HG02885 (cell line): ENCODE results near the gene VAV3.

Experiments
- ATAC-seq: cut with Tn5 transposase; IDR thresholded peaks from one replicate; pipeline ENCODE4 v1.9.1; 2021; ENCODE audit warnings: mild to moderate bottlenecking; ENCODE audit not compliant: unreplicated experiment, poor library complexity

Gene VAV3

DNA sequence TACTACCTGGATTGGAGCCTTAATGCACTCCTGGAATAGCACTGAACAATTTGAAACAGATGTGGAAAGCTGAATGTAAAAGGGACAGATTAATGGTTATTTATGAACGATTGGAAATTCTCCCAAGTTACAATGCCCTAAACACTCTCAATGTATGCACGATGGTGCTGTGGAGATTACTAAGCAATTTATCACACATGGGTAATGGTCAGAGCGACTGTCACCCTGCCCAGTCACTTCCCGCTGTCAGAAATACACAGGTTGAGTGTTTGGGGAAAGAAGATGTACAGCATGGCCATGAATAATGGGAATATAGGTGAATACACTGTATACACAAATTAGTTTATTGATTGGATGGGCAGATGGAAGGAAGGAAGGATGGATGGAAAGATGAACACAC, 342.4 kb downstream of the VAV3 start:
- ATAC-seq: no peak

DNA sequence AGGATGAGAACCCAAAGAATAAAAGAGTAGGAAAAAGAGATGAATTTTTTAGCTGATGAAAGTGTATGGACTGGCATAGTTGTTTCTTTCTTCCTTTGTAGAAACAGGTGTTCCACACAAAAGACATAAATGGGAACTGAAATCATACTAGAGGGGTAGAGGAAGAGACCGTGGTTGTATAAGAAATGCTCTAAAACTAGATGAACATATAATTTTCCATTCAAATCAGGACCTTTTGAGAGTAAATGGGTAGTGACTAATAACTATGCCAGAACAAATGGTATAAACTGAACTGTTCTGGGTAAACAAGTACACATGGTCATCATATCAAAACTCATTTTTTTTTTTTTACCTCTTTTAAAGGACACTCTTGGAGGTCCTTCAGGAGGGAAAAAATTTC, 344.2 kb downstream of the VAV3 start:
- ATAC-seq: peak; percentile 54

DNA sequence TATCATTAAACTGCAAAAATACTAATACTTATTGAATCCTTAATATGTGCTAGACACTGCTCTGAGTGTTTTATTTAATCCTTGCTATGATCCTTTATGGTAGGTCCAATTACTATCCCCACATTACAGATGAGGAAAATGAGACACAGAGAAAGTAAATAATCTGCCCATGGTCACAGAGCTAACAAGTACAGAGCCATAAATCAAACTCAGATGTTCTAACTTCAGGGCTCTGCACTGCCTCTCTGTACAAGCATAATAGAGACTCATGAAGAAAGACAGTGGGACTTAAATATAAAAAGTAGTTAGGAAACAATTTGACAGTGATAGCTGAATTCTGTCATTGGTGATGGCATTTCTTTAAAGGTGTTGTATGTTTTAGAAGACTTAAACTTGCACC, 346.4 kb downstream of the VAV3 start:
- no peak for ATAC-seq

DNA sequence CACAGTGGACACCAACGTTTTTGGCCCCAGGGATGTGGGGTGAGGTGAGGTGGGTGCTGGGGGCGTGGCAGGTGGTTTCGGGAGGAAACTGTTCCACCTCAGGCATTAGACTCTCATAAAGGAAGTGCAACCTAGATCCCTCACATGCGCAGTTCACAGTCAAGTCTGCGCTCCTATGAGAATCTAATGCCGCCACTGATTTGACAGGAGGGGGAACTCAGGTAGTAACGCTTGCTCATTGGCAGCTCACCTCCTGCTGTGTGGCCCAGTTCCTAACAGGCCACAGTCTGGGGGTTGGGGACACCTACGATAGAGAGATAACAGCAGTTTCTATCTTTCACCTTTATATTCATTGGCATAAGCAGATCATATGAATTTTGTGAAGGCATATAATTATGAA, 347.1 kb downstream of the VAV3 start:
- ATAC-seq: no peak

DNA sequence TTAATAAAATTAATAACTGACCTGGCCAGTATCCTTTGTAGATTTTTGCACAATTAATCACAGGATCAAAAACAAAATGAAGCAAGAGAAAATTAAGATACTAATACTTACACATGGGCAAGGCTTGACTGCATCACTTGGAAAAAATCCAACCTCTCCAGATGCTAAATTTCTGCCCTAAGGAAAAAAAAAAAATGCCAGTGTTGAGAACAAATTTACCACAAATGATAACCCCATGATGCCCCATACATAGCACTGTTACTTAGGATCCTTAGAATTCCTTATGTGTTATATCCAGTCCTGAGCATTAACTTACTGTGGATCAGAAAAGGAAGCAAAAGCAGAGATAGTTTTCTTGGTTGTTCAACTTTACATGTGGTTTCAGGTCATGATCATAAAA, 347.5 kb downstream of the VAV3 start:
- no peak for ATAC-seq

DNA sequence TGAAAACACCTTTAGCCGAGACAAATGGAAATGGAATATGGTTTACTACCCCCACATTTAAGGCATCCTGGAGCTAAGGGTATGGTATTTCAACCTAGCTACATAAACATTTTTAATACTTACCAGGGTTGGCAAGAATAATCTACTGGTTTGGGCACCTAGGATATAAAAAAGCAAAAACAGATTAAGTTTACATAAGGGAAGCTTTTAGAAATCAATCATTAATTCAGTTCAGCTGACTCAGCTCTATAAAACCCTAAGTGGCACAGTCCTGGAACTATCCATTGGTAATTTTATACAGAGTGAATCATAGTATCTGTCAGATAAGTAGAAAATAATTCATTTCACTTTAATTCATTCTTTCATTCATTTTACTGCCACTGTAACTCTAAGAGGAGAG, 355.2 kb downstream of the VAV3 start:
- no peak for ATAC-seq

DNA sequence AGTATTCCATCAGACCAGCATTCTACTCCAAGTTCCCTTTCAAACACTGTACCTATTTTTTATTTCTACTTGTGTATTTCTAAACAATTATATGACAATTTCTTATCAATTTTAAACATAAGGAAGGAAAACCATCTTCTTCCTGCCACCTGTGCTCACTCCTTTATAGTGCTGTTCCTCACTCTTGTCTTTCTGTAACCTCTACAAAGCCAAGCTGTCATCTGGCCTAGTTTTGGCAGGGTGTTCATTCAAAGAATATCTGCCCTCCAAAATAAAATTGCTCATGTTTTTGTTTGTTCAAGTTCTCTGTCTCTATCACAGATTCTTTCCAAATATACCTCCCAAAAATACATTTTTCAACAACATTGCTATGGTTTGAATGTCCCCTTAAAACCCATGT, 360.2 kb downstream of the VAV3 start:
- no peak for ATAC-seq

DNA sequence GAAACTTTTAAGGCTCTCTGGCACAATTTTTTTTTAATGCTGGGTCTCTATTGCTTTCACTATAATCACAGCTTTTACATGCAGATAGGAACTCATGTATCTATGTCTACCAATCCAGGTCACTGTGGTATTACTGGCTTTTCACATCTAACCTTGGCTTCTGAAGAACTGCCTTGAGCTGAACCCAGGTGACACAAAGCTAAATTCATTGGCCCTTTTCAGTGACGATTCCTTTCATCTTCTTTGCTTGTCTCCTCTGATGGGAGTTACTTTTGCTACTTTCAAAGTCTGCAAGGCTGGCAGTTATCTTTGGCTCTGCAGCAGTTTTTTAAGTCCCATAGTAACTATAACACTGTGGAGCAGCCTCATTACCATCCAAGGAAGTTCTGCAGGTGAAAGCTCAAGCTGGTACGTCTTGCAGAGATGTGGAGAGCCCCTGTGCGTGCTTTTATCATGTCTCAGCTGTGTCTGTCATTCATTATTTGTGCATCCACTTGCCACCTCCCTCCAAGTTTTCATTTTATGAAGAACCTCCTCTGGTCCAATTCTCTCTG, 364.3 kb downstream of the VAV3 start:
- no peak for ATAC-seq

DNA sequence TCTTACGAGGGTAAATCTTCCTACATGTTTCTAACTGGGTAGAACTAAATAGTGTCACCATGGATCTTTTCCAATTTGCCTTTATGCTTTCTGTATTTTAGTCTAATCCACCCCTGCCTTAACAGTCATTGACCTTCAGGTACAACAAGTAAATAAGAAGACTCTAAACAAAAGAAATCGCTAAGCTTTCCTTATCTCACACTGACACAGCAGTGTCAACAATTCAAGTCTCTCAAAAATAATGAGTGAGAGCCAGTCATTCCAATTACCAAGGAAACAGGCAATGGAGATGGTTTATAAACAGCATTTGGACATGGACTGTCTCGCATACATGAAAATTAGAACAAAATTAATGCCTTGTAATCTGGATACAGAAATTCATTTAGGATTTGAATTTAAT, 365.8 kb downstream of the VAV3 start:
- no peak for ATAC-seq

DNA sequence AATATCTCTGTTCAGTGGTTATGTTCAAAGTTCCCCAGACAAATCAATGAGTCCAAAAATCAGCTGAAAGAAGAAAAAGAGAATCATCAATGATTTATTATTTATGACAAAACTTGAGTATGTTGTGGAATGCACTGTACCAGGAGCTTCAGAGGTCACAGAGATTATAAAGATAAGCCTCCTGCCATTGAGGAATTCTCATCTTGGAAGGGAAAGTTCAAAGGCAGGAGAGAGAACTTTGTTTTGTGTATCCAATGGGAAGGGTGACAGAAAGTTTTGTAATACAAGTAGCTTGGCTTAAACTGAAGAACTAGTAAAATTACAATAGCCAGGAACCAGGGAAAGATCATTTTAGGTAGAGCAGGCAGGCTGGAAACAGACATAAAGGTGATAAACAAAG, 367.7 kb downstream of the VAV3 start:
- no peak for ATAC-seq

DNA sequence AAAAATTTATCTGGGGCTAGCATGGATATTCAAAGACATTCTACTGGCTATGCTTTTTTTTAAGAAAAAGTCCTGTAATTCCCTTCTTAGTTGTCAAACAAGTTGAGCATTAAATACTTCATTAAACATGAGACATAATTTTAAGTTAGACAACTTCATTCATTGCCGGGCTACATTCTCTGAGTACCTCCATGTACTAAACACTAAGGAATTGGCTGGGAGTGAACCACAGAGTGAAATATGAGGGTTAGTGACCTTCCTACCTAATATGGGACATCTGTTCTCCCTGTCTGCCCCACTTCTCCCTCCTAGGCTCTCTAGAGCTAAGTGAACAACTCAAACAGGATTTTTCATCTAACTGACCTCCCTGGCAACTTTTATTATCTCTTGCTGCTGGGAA, 370.4 kb downstream of the VAV3 start:
- no peak for ATAC-seq

DNA sequence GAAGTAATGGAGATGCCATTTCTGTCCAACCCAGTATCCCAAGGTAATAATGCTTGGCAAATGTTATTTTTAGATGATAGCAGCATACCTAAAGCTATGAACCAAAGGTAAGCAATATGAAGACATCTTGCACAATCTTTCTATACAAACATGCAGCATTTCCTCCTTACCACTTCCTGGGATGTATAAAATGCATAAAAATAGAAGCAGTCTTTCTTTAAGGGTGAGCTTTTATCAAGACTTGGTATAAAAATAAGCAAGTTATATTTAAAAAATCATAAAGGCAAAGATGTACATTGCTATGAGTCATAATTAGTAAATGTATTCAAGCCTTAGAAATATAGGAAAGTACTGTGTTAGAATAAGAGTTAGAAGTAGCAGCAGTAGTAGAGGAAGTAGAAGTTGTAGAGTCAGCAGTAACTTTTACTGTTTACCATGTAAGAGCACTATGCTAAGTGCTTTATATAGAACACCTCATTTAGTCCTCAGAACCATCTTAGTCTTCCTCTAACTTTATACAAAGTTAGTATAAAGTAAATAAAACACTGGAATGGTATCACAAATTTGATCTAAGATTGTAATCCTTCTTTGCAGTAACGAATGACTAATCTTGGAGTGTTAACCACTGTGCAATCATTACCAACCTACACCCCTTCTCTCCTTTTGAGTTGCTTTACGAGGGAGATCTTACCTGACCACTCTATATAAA, 371.3 kb downstream of the VAV3 start:
- ATAC-seq: no peak

DNA sequence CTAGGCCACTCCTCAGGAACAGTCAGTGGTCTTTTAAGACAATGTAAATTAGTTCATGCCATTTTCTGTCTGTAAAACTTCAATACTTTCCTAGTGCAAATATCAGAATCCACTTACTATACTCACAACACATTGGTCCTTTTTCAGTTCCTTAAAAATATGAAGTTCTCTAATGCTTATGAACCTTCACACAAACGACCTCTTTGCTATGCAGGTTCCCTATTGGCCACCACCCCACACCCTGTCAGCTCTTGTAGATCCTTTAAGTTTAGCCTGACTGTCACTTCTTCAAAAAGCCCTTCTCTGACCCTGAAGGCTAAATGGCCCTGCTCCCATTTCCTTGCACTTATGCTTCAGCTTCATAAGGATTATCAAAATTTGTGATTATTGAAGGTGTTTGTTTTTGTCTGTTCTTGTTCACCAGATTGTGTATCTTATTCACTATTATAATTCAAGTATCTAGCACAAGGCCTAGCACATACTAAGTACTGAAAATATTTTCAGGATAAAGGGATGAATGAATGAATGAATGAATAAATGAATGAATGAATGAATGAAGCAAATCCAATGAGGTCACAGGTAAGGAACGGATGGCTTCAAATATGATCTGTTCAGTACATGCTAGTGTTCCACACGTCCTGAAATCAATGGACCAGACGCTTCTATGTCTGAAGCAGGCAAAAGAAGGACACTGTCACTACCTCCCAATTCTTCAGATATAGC, 373.9 kb downstream of the VAV3 start:
- peak; percentile 73 for ATAC-seq

DNA sequence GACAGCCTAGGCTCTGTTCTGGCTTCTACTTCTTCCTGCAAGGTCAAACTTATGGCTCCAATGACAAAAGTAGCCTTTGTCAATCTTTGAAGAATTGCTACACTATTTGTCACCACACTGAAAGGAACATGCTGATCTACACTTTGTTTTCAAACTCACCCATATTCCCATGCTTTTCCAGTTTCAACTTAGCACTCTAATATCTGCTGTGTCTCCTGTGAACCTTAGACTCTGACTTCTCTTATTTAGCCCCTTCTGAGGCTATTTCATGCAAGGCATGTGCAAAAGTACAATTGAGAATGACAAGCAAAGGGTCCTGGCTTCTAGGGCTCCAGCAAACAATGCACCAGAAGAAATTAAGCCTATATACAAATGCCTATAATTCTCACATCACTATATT, 374.9 kb downstream of the VAV3 start:
- ATAC-seq: no peak

DNA sequence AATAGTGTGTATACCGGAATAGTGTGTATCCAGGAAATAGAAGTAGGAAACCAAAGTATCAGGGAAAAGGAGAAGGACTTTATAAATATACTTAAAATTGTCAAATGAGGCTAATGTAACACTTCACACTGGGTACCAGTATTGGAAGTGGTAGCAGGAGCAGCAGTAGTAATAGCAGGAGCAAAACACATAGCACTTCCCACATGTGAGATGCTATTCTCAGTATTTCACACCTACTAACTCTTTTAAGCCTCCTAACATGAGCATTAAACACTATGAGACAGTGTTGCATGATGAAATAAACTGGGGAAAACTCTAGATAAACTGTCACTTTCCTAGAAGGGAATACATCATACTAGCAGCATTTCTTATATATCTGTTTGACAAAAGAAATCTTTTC, 376.7 kb downstream of the VAV3 start:
- no peak for ATAC-seq

DNA sequence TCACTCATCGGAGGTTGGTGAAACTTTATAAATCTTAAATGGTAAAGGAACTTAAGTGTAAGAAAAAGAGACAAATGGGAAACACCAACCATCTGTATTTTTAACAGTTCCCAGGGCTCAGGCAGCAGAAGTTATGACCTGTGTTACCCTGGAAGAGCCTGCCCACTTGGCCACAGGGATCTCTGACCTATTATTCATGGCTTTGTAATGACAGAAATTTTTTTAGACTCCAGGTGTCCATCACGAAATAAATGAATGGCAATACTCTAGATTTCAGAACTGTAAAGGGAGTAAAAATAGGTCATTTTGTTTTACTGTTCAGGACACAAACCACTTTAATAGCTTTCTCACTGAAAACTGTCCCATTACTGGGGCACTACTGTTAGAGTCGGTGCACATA, 389.8 kb downstream of the VAV3 start:
- no peak for ATAC-seq

DNA sequence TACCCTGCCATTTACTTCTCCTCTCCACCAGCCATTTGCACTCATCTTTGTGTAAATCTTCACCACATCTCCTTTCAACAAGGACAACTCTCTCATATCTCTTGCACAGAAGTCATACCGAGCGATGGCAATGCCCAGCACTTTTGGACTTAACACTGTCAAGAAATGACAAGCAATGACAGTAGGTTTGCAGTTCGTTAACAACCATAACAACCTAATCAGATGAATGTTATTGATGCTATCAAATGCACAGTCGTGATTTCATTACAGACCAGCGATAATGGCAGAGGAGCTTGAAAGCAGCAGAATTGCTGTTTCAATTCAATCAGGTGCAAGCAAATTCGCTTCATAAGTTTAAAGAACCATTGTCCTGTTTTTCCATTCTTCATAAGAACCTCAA, 390.9 kb downstream of the VAV3 start:
- no peak for ATAC-seq

DNA sequence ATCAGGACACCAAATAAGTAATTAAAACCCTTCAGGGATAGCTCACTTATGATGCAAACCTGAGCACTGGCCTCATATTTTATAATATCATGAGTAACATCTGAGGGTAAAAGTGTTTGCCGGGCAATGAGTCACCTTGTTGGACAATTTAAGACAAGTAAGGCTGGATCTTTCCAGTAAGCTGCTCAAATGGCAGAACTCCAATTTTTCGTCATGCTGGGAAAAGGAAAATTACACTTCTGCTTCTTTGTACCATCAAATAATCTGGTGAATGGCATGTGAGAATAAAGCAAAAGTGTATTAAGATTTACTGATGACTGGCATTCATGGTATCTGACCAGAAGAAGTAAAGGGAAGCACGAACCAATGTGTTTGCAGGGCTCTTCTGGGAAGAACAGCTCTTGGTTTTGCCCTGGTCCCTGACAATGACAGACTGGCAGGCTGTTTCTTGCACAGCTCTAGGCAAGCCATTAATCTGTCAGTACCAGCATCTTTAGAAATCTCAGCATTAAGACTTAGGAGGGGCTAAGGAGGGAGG, 392.2 kb downstream of the VAV3 start:
- ATAC-seq: no peak

DNA sequence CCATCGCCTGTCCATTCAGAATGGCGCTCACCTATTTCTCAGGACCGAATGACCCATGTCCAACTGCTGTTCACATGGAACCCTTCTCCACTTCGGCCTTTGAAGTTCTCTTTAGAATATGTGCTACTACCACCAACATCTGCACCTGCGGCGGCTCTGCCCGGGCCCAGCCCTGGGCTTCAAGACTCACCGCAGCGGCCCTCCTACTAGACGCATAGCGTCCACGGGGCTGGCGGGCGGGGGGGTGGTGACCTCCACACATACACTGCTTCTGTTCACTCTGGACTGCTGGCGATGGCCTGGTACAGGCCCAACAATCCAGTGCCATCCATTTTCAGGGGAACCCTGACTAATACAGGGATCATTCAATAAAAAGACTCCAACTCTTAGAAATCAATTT, 394.2 kb downstream of the VAV3 start:
- ATAC-seq: no peak

DNA sequence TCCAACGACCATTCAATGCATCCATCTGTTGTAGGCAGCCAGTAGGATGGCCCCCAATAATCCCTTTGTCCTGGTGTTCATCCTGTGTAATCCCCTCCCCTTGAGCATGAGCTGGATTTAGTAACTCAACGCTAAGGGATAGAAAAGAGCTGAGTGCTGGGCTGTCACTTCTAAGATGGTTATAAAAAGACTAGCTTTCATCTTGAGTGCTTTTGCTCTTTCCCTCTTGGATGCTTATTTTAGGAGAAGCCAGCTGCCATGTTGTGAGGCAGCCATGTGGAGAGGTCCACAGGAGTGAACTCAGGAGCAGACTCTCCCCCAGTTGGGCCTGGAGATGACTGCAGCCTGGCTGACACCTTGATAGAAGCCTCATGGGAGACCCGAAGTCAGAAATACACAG, 401.5 kb downstream of the VAV3 start:
- no peak for ATAC-seq

DNA sequence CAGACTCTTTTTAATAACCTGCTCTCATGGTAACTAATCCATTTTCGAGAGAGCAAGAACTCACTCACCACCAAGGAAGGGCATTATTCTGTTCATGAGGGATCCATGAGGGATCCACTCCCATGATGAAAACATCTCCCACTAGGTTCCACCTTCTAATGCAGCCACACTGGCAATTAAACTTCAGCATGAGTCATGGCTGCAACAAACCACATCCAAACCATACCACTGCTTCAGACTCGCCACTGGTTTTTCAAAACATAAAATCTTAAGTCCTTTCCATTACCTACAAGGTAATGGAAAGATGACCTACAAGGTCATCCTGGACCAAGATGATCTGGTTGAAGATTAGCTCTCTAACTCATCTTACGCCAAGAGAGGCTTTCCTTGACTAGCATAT, 405.1 kb downstream of the VAV3 start:
- no peak for ATAC-seq

DNA sequence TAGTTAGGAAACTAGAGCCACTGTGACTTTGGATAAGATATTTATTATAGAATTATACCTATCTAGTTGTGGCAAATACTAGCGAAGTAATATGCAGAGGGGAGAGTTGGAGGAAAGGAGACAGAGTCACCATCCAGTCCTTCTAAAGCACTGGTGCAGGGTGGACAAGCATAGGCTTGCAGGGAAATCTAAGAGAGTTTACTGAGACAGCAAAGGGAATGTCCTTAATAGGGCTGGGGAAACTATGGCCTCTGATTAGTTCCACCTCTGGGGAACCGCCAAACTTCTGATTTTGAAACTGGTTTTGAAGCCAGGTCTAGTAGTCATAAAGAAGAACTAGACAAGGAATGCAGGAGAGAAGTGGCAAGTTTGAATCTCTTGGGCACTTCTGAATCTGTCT, 407.9 kb downstream of the VAV3 start:
- ATAC-seq: no peak
